H9 (cell line): ENCODE measurements around the gene GRXCR2. TPM values are rescaled to one million over a fixed set of nuclear protein-coding genes. Genes with fewer than 3 reads are reported as not detected.

Experiments used
- DNase-seq: peaks from one replicate; pipeline ENCODE4 v3.0.0-alpha.2; 2017
- H2AFZ ChIP-seq: one replicate; pipeline ENCODE4 v1.6.1; 2013; ENCODE audit warnings: mild to moderate bottlenecking, low read length, control low read depth, moderate library complexity
- H2AK5ac ChIP-seq: 2 replicates; pipeline ENCODE4 v1.6.1; 2013; ENCODE audit warnings: low read length, control low read depth, mixed read lengths; ENCODE audit not compliant: insufficient read length
- H2BK120ac ChIP-seq: one replicate; pipeline ENCODE4 v1.6.1; 2013; ENCODE audit warnings: low read depth, mild to moderate bottlenecking, low read length, control low read depth, inconsistent platforms; ENCODE audit not compliant: poor library complexity, severe bottlenecking
- H2BK12ac ChIP-seq: 2 replicates; pipeline ENCODE4 v1.6.1; 2013; ENCODE audit warnings: low read length, control low read depth, mixed read lengths, low read depth; ENCODE audit not compliant: insufficient read length
- H2BK15ac ChIP-seq: 2 replicates; pipeline ENCODE4 v1.6.1; 2013; ENCODE audit warnings: low read depth, low read length, control low read depth
- H2BK20ac ChIP-seq: one replicate; pipeline ENCODE4 v1.6.1; 2013; ENCODE audit warnings: low read depth, mild to moderate bottlenecking, low read length, control low read depth, inconsistent platforms; ENCODE audit not compliant: poor library complexity, severe bottlenecking
- H2BK5ac ChIP-seq: 2 replicates; pipeline ENCODE4 v1.6.1; 2013; ENCODE audit warnings: low read length, control low read depth, mixed read lengths; ENCODE audit not compliant: insufficient read length
- H3K14ac ChIP-seq: 2 replicates; pipeline ENCODE4 v1.6.1; 2013; ENCODE audit warnings: low read length, control low read depth; ENCODE audit not compliant: insufficient read depth
- H3K18ac ChIP-seq: 2 replicates; pipeline ENCODE4 v1.6.1; 2013; ENCODE audit warnings: low read depth, mild to moderate bottlenecking, mixed read lengths, low read length, control low read depth; ENCODE audit not compliant: insufficient read length
- H3K23ac ChIP-seq: 2 replicates; pipeline ENCODE4 v1.6.1; 2013; ENCODE audit warnings: low read length, control low read depth, mixed read lengths, low read depth; ENCODE audit not compliant: insufficient read length
- H3K23me2 ChIP-seq: 2 replicates; pipeline ENCODE4 v1.6.1; 2013; ENCODE audit warnings: low read depth, mild to moderate bottlenecking, mixed read lengths, low read length, control low read depth; ENCODE audit not compliant: insufficient read length, poor library complexity, severe bottlenecking
- H3K27ac ChIP-seq: 2 replicates; pipeline ENCODE4 v1.5.1; 2013; ENCODE audit warnings: low read length, control low read depth, mixed read lengths, low read depth; ENCODE audit not compliant: insufficient read length
- H3K27me3 ChIP-seq: 2 replicates; pipeline ENCODE4 v1.6.1; 2013; ENCODE audit warnings: low read length, control low read depth, inconsistent platforms; ENCODE audit not compliant: insufficient read depth
- H3K4ac ChIP-seq: 2 replicates; pipeline ENCODE4 v1.6.1; 2013; ENCODE audit warnings: low read depth, mild to moderate bottlenecking, control low read depth, inconsistent platforms, low read length, moderate library complexity
- H3K4me1 ChIP-seq: 2 replicates; pipeline ENCODE4 v1.6.1; 2013; ENCODE audit warnings: low read length, control low read depth, inconsistent platforms; ENCODE audit not compliant: insufficient read depth
- H3K4me2 ChIP-seq: 2 replicates; pipeline ENCODE4 v1.6.1; 2013; ENCODE audit warnings: low read length, control low read depth, mixed read lengths; ENCODE audit not compliant: insufficient read length, insufficient read depth
- H3K56ac ChIP-seq: 2 replicates; pipeline ENCODE4 v1.6.1; 2013; ENCODE audit warnings: low read depth, mild to moderate bottlenecking, mixed read lengths, low read length, control low read depth; ENCODE audit not compliant: insufficient read length
- H3K79me1 ChIP-seq: 2 replicates; pipeline ENCODE4 v1.6.1; 2013; ENCODE audit warnings: low read depth, mild to moderate bottlenecking, moderate library complexity, low read length, control low read depth, inconsistent platforms; ENCODE audit not compliant: insufficient read depth, poor library complexity, severe bottlenecking
- H3K79me2 ChIP-seq: 2 replicates; pipeline ENCODE4 v1.6.1; 2013; ENCODE audit warnings: low read length, control low read depth, inconsistent platforms; ENCODE audit not compliant: insufficient read depth
- H3K9ac ChIP-seq: 2 replicates; pipeline ENCODE4 v1.6.1; 2013; ENCODE audit warnings: low read length, control low read depth, mixed read lengths; ENCODE audit not compliant: insufficient read length; ENCODE audit errors: extremely low read depth
- H3K9me3 ChIP-seq: one replicate; pipeline ENCODE4 v1.6.1; 2013; ENCODE audit warnings: low read depth, low read length, inconsistent platforms; ENCODE audit not compliant: control insufficient read depth
- H3T11ph ChIP-seq: one replicate; pipeline ENCODE4 v1.6.1; 2013; ENCODE audit warnings: mild to moderate bottlenecking, low read length, control low read depth, inconsistent platforms
- H4K20me1 ChIP-seq: one replicate; pipeline ENCODE4 v1.6.1; 2013; ENCODE audit not compliant: control insufficient read depth, insufficient read length, insufficient read depth
- H4K5ac ChIP-seq: 2 replicates; pipeline ENCODE4 v1.6.1; 2013; ENCODE audit warnings: low read depth, mild to moderate bottlenecking, mixed read lengths, low read length, control low read depth; ENCODE audit not compliant: insufficient read length
- H4K8ac ChIP-seq: replicated peaks from 2 replicates; pipeline ENCODE4 v1.6.1; 2013; ENCODE audit warnings: low read length, control low read depth, mixed read lengths, low read depth; ENCODE audit not compliant: insufficient read length
- H4K91ac ChIP-seq: 2 replicates; pipeline ENCODE4 v1.6.1; 2013; ENCODE audit warnings: low read depth, mild to moderate bottlenecking, moderate library complexity, mixed read lengths, low read length, control low read depth; ENCODE audit not compliant: insufficient read length
- H3K27ac Mint-ChIP-seq, 3 experiments: 2 replicates in 2 of 3; 3 replicates in 1 of 3; pipeline ENCODE4 v1.8.0; 2020 to 2021; ENCODE audit warnings: mixed read lengths in 3 of 3, mild to moderate bottlenecking in 1 of 3, moderate library complexity in 1 of 3
- H3K27me3 Mint-ChIP-seq: 2 replicates; pipeline ENCODE4 v1.8.0; 2021; ENCODE audit warnings: low read depth, mild to moderate bottlenecking, moderate library complexity, mixed read lengths
- H3K36me3 Mint-ChIP-seq, 3 experiments: 2 replicates in 2 of 3; 3 replicates in 1 of 3; pipeline ENCODE4 v1.8.0; 2020 to 2021; ENCODE audit warnings: low read depth in 3 of 3, mixed read lengths in 3 of 3; ENCODE audit not compliant: insufficient read depth in 1 of 3
- H3K4me1 Mint-ChIP-seq, 2 experiments: 2 replicates each; pipeline ENCODE4 v1.8.0; 2020; ENCODE audit warnings: mixed read lengths in 2 of 2
- H3K4me3 Mint-ChIP-seq, 2 experiments: 2 replicates in 1 of 2; 3 replicates in 1 of 2; pipeline ENCODE4 v1.8.0; 2020 to 2021; ENCODE audit warnings: mild to moderate bottlenecking in 2 of 2, mixed read lengths in 2 of 2, moderate library complexity in 1 of 2
- H3K9me3 Mint-ChIP-seq, 2 experiments: 2 replicates in 1 of 2; 3 replicates in 1 of 2; pipeline ENCODE4 v1.8.0; 2020; ENCODE audit warnings: mild to moderate bottlenecking in 2 of 2, mixed read lengths in 2 of 2, moderate library complexity in 1 of 2
- CTCF ChIP-seq: fragments of 200-600 bp; sonication (generic); conservative IDR thresholded peaks from 3 replicates; pipeline ENCODE4 v1.8.0; 2021; ENCODE audit warnings: antibody characterized with exemption, mild to moderate bottlenecking
- WGBS: extraction: QIAGEN DNeasy Blood & Tissue Kit; methylation state at CpG from one replicate; pipeline ENCODE4 v1.1.7; 2013; ENCODE audit warnings: missing lambda C conversion rate, low lambda C conversion rate, mixed read lengths; ENCODE audit not compliant: insufficient read length; ENCODE audit errors: extremely low coverage; 5-methylcytosine and 5-hydroxymethylcytosine counted together
- total RNA-seq: library from RNA; stranded (reverse); gene quantifications from 2 replicates; pipeline ENCODE4 v1.2.1, GENCODE V29; 2021

GRXCR2 gene
- total RNA-seq, 1 experiment from 2014 or later: not detected

GRCh38 chr5:145920542-145921210, 47.9 kb upstream of the GRXCR2 start:
- no peaks in the 10 kb centered on the region for H3K9me3 Mint-ChIP-seq
- Histone ChIP-seq H2BK5ac (no peak overlapping the region), H3K4me1 (no peaks in the 10 kb centered on the region; the same call in 1 of the 2 replicates), H3K4me2 (no peak overlapping the region), H4K8ac (no peak overlapping the region), H4K5ac (no peak overlapping the region), H3K23ac (no peak overlapping the region), H4K20me1 (no peaks in the 10 kb centered on the region), H3K27ac (no peak overlapping the region), H3K79me2 (no peaks in the 10 kb centered on the region), H3K56ac (no peak overlapping the region), H3T11ph (no peak overlapping the region), H4K91ac (no peak overlapping the region), H3K4ac (no peak overlapping the region), H3K14ac (no peak overlapping the region), H3K18ac (no peak overlapping the region), H3K9ac (no peak overlapping the region), H2BK20ac (no peak overlapping the region), H3K27me3 (no peaks in the 10 kb centered on the region), H2AFZ (no peak overlapping the region), H3K9me3 (no peaks in the 10 kb centered on the region), H2AK5ac (no peak overlapping the region), H3K23me2 (no peaks in the 10 kb centered on the region), H3K79me1 (no peaks in the 10 kb centered on the region), H2BK120ac (no peak overlapping the region), H2BK12ac (no peak overlapping the region), H2BK15ac (no peak overlapping the region)
- no peak overlapping the region for H3K4me3 Mint-ChIP-seq
- no peaks in the 10 kb centered on the region for H3K27me3 Mint-ChIP-seq
- no CpG with 5 or more reads among the region's 1 CpG for WGBS
- DNase-seq: no peak
- no peak overlapping the region for H3K27ac Mint-ChIP-seq
- H3K36me3 Mint-ChIP-seq: no peaks in the 10 kb centered on the region; a peak in 1 of 7 replicates
- peaks cover 32 to 37% of the 10 kb centered on the region in 2 experiments for H3K4me1 Mint-ChIP-seq
- TF ChIP-seq CTCF: no peak
